CD14-positive monocyte (primary cell): Measurements from ENCODE around the gene ADAMTSL1. TPM values are rescaled to one million over a fixed set of nuclear protein-coding genes. Genes with fewer than 3 reads are reported as not detected.

Source experiments
- DNase-seq, 3 donors: peaks; one replicate each; pipeline ENCODE4 v3.0.0-alpha.2; 2011 to 2022
- H2AFZ ChIP-seq: 2 replicates; pipeline ENCODE4 v1.6.0; 2012; ENCODE audit warnings: mild to moderate bottlenecking, low read depth, low read length, inconsistent platforms; ENCODE audit not compliant: insufficient read depth, poor library complexity, severe bottlenecking
- H3K27ac ChIP-seq, 2 donors: 1 replicate in 1 of 2; 2 replicates in 1 of 2; pipeline ENCODE4 v1.5.1; 2012 to 2013; ENCODE audit warnings: low read length in 2 of 2, control low read depth in 1 of 2, inconsistent platforms in 1 of 2, low read depth in 1 of 2, mild to moderate bottlenecking in 1 of 2
- H3K27me3 ChIP-seq, 2 donors: one replicate each; pipeline versions ENCODE4 v1.6.0 to v1.6.1; 2011 to 2013; ENCODE audit warnings: low read length in 2 of 2; ENCODE audit not compliant: control insufficient read depth in 2 of 2, insufficient read depth in 2 of 2
- H3K36me3 ChIP-seq, 2 donors: replicated peaks in 1 of 2; 1 replicate in 1 of 2; 2 replicates in 1 of 2; pipeline versions ENCODE4 v1.5.1 to v1.6.1; 2012 to 2013; ENCODE audit warnings: low read length in 2 of 2, control low read depth in 1 of 2, inconsistent platforms in 1 of 2, mild to moderate bottlenecking in 1 of 2; ENCODE audit not compliant: insufficient read depth in 2 of 2, control insufficient read depth in 1 of 2
- H3K4me1 ChIP-seq, 2 donors: 1 replicate in 1 of 2; 2 replicates in 1 of 2; pipeline versions ENCODE4 v1.5.1 to v1.6.1; 2012 to 2013; ENCODE audit warnings: low read length in 2 of 2, control low read depth in 1 of 2, inconsistent platforms in 1 of 2, mild to moderate bottlenecking in 1 of 2, moderate library complexity in 1 of 2; ENCODE audit not compliant: insufficient read depth in 2 of 2, control insufficient read depth in 1 of 2
- H3K4me2 ChIP-seq: replicated peaks from 2 replicates; pipeline ENCODE3; 2012; ENCODE audit warnings: low read length, moderate library complexity, mild to moderate bottlenecking; ENCODE audit not compliant: poor library complexity, severe bottlenecking; ENCODE audit errors: extremely low read depth
- H3K4me3 ChIP-seq, 3 experiments: fragments of 200-600 bp in 1 of 3; sonication (generic) in 1 of 3; replicated peaks in 1 of 3; 1 replicate in 2 of 3; 2 replicates in 1 of 3; pipeline ENCODE4 v1.5.1; 2011 to 2013; ENCODE audit warnings: low read length in 3 of 3, mild to moderate bottlenecking in 3 of 3, control low read depth in 2 of 3, low read depth in 2 of 3, inconsistent platforms in 1 of 3, moderate library complexity in 1 of 3
- H3K79me2 ChIP-seq: 2 replicates; pipeline ENCODE4 v1.6.0; 2012; ENCODE audit warnings: mild to moderate bottlenecking, control low read depth, inconsistent platforms, low read length, moderate library complexity; ENCODE audit not compliant: insufficient read depth
- H3K9ac ChIP-seq: 2 replicates; pipeline ENCODE4 v1.6.0; 2017; ENCODE audit warnings: low read length, mild to moderate bottlenecking; ENCODE audit not compliant: insufficient read depth, poor library complexity, severe bottlenecking
- H3K9me3 ChIP-seq, 2 donors: replicated peaks in 1 of 2; 1 replicate in 1 of 2; 2 replicates in 1 of 2; pipeline versions ENCODE4 v1.5.1 to v1.6.1; 2012 to 2013; ENCODE audit warnings: low read length in 2 of 2, control low read depth in 1 of 2; ENCODE audit not compliant: control insufficient read depth in 1 of 2, insufficient read depth in 1 of 2
- H4K20me1 ChIP-seq: 2 replicates; pipeline ENCODE4 v1.6.0; 2012; ENCODE audit warnings: mild to moderate bottlenecking, low read length, control low read depth, moderate library complexity; ENCODE audit not compliant: insufficient read depth
- H3K27ac Mint-ChIP-seq, 7 donors: one replicate each; pipeline ENCODE4 v1.8.0; 2020; ENCODE audit warnings: mild to moderate bottlenecking in 7 of 7, mixed read lengths in 7 of 7, moderate library complexity in 6 of 7, inconsistent platforms in 2 of 7
- H3K27me3 Mint-ChIP-seq, 3 donors: one replicate each; pipeline ENCODE4 v1.8.0; 2021 to 2022; ENCODE audit warnings: low read depth in 3 of 3, mild to moderate bottlenecking in 3 of 3, mixed read lengths in 3 of 3, moderate library complexity in 3 of 3, inconsistent platforms in 1 of 3
- H3K36me3 Mint-ChIP-seq, 2 donors: one replicate each; pipeline ENCODE4 v1.8.0; 2020; ENCODE audit warnings: mixed read lengths in 2 of 2, inconsistent platforms in 1 of 2, mild to moderate bottlenecking in 1 of 2
- H3K4me1 Mint-ChIP-seq: one replicate; pipeline ENCODE4 v1.8.0; 2020; ENCODE audit warnings: mild to moderate bottlenecking, mixed read lengths
- H3K4me3 Mint-ChIP-seq, 2 donors: one replicate each; pipeline ENCODE4 v1.8.0; 2020; ENCODE audit warnings: mild to moderate bottlenecking in 2 of 2, mixed read lengths in 2 of 2, moderate library complexity in 1 of 2
- H3K9me3 Mint-ChIP-seq, 7 donors: one replicate each; pipeline ENCODE4 v1.8.0; 2020 to 2022; ENCODE audit warnings: mixed read lengths in 7 of 7, mild to moderate bottlenecking in 6 of 7, moderate library complexity in 6 of 7, inconsistent platforms in 2 of 7
- WGBS: methylation state at CpG from one replicate; pipeline ENCODE4 v1.1.5; 2013; ENCODE audit warnings: missing lambda C conversion rate; ENCODE audit not compliant: insufficient coverage; 5-methylcytosine and 5-hydroxymethylcytosine counted together
- intact Hi-C, 2 donors: fragments of 100-400 bp; cut with micrococcal nuclease; formaldehyde crosslinking; loops; one replicate each; pipeline versions ENCODE4 v1.15.0 to v1.15.1; 2023
- polyA plus RNA-seq, 3 donors: library from polyadenylated mRNA; depleted of rRNA in 1 of 3; unstranded in 2 of 3; stranded (reverse) in 1 of 3; fragments of 300-500 nt in 2 of 3; fragments of >200 nt in 1 of 3; fragmentation: Illumina TruSeq in 2 of 3; gene quantifications; 1 replicate in 2 of 3; 2 replicates in 1 of 3; pipeline ENCODE4 v1.2.3, GENCODE V29; 2012 to 2021
- TF ChIP-seq, protein P1 (sequence below): fragments of 200-600 bp; IDR thresholded peaks from one replicate; pipeline ENCODE4 v1.8.0; 2022; ENCODE audit warnings: antibody characterized with exemption, mild to moderate bottlenecking

Gene ADAMTSL1
- polyA plus RNA-seq, 3 donors, result not detected

DNA sequence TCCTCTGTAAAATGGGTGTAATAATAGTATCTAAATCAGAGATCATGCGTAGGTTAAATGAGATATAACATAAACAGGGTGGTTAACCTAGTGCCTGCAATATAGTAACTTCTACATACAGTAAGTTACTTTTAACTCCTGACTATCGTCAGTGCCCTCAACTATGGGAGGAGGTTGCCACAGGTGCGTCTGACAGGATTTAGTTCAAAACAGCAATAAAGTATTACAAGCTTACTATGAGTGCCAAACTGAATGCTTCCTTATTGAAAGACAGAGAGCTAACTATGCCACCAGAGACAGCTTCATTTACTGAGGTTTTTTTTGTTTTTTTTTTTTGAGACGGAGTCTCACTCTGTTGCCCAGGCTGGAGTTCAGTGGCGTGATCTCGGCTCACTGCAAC lies 209.0 kb downstream of the ADAMTSL1 start:
- Histone ChIP-seq H2AFZ (no peak overlapping the region), H3K27ac (no peak overlapping the region), H4K20me1 (no peaks in the 10 kb centered on the region), H3K9ac (no peak overlapping the region), H3K4me2 (no peak overlapping the region), H3K36me3 (no peaks in the 10 kb centered on the region), H3K4me1 (no peaks in the 10 kb centered on the region), H3K4me3 (no peak overlapping the region), H3K27me3 (no peaks in the 10 kb centered on the region), H3K79me2 (no peaks in the 10 kb centered on the region), H3K9me3 (no peaks in the 10 kb centered on the region)
- no peak for DNase-seq
- Mint-ChIP-seq H3K4me3 (no peak overlapping the region), H3K27ac (no peak overlapping the region), H3K9me3 (no peaks in the 10 kb centered on the region), H3K36me3 (no peaks in the 10 kb centered on the region), H3K27me3 (peaks cover 0 to 3% (median 1%) of the 10 kb centered on the region in 3 donors), H3K4me1 (no peaks in the 10 kb centered on the region)
- TF ChIP-seq, protein P1, sequence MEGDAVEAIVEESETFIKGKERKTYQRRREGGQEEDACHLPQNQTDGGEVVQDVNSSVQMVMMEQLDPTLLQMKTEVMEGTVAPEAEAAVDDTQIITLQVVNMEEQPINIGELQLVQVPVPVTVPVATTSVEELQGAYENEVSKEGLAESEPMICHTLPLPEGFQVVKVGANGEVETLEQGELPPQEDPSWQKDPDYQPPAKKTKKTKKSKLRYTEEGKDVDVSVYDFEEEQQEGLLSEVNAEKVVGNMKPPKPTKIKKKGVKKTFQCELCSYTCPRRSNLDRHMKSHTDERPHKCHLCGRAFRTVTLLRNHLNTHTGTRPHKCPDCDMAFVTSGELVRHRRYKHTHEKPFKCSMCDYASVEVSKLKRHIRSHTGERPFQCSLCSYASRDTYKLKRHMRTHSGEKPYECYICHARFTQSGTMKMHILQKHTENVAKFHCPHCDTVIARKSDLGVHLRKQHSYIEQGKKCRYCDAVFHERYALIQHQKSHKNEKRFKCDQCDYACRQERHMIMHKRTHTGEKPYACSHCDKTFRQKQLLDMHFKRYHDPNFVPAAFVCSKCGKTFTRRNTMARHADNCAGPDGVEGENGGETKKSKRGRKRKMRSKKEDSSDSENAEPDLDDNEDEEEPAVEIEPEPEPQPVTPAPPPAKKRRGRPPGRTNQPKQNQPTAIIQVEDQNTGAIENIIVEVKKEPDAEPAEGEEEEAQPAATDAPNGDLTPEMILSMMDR, result no peak
- intact Hi-C loops, result no loop called here
- WGBS, result 79% methylated on average over 2 of the region's 6 CpGs

DNA sequence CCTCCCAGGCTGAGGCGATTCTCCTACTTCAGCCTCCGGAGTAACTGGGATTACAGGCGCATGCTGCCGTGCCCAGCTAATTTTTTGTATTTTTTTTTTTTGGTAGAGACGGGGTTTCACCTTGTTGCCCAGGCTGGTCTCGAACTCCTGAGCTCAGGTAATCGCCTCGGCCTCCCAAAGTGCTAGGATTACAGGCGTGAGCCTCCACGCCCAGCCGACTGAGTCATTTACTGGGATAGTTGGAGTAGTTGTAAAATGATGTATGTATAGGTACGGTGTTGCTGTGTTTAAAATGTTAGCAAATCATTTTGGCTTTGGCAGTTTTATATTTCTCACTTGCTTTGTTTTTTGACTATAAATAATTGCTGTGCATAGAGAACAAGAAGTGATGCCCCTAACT lies 209.4 kb downstream of the ADAMTSL1 start:
- Mint-ChIP-seq H3K9me3 (peaks cover 0 to 2% (median 0%) of the 10 kb centered on the region in 7 donors), H3K27ac (no peak overlapping the region), H3K36me3 (no peaks in the 10 kb centered on the region), H3K4me3 (no peak overlapping the region), H3K27me3 (peaks cover 0 to 3% (median 1%) of the 10 kb centered on the region in 3 donors), H3K4me1 (no peaks in the 10 kb centered on the region)
- no peaks in the 10 kb centered on the region for H3K9me3 ChIP-seq
- H3K36me3 ChIP-seq, result no peaks in the 10 kb centered on the region
- H3K27me3 ChIP-seq, result no peaks in the 10 kb centered on the region
- H3K27ac ChIP-seq, result no peak overlapping the region
- TF ChIP-seq, protein P1, result no peak
- no peak overlapping the region for H3K4me2 ChIP-seq
- intact Hi-C loops, result no loop called here
- H3K4me1 ChIP-seq, result no peaks in the 10 kb centered on the region
- no peaks in the 10 kb centered on the region for H4K20me1 ChIP-seq
- no peak for DNase-seq
- H3K79me2 ChIP-seq, result no peaks in the 10 kb centered on the region
- 93% methylated on average over 9 of the region's 12 CpGs for WGBS
- no peak overlapping the region for H3K4me3 ChIP-seq
- H2AFZ ChIP-seq, result no peak overlapping the region
- H3K9ac ChIP-seq, result no peak overlapping the region
